ENCODE results near the gene C4A. TPM values are rescaled to one million over a fixed set of nuclear protein-coding genes. Genes with fewer than 3 reads are reported as not detected.
A peak's percentile ranks its signal among the peaks of the same experiment; 100 is the strongest.
"Not testable (repeated sequence)": the region's sequence is repeated elsewhere in the genome, so short reads cannot be mapped to it uniquely, and the experiment has no call there.

Gene C4A
- total RNA-seq, 1 donor from 2014 or later, result 179 TPM

GRCh38 chr6:31958741-31959739 is 22.8 kb upstream of the C4A start, which contains the start of the genes NELFE and SKIC2:
Gene NELFE (minus strand): TSS chr6:31958971. CDS start chr6:31958446, 525 bp downstream.
Gene SKIC2 (plus strand): TSS chr6:31959175. CDS start chr6:31959193, 18 bp downstream.
- peak; percentile 99 for DNase-seq (ENCODE audit: low spot score)

- no peak for DNase-seq (ENCODE audit: low spot score)
Observed at GRCh38 chr6:31961616-31962015, 20.2 kb upstream of the C4A start.

GRCh38 chr6:31963921-31964320 is 17.9 kb upstream of the C4A start:
- no peak for DNase-seq (ENCODE audit: low spot score)

- DNase-seq (ENCODE audit: low spot score), result no peak
Observed at GRCh38 chr6:31965700-31966099, 16.2 kb upstream of the C4A start.

- DNase-seq (ENCODE audit: low spot score), result no peak
Observed at GRCh38 chr6:31966506-31966905, 15.4 kb upstream of the C4A start.

- DNase-seq (ENCODE audit: low spot score), result no peak
Observed at GRCh38 chr6:31966997-31967925, 14.6 kb upstream of the C4A start.

GRCh38 chr6:31967926-31968320 is 13.9 kb upstream of the C4A start:
- DNase-seq (ENCODE audit: low spot score), result no peak

- DNase-seq (ENCODE audit: low spot score), result no peak
Observed at GRCh38 chr6:31968326-31968725, 13.5 kb upstream of the C4A start.

- DNase-seq (ENCODE audit: low spot score), result no peak
Observed at GRCh38 chr6:31968791-31969711, 12.8 kb upstream of the C4A start.

GRCh38 chr6:31969712-31970603 is 11.9 kb upstream of the C4A start:
- no peak for DNase-seq (ENCODE audit: low spot score)

- no peak for DNase-seq (ENCODE audit: low spot score)
Observed at GRCh38 chr6:31970604-31971271, 11.1 kb upstream of the C4A start.

GRCh38 chr6:31971279-31971992 is 10.4 kb upstream of the C4A start:
- DNase-seq (ENCODE audit: low spot score), result no peak

GRCh38 chr6:31971993-31972708 is 9.7 kb upstream of the C4A start, which contains the start of gene DXO:
Gene DXO (minus strand): TSS chr6:31972138. CDS start chr6:31971675, 463 bp downstream.
- peak; percentile 97 for DNase-seq (ENCODE audit: low spot score)

- DNase-seq (ENCODE audit: low spot score), result no peak
Observed at GRCh38 chr6:31972709-31973350, 9.0 kb upstream of the C4A start.

GRCh38 chr6:31976065-31976464 is 5.8 kb upstream of the C4A start:
- not testable (repeated sequence) for DNase-seq (ENCODE audit: low spot score)

GRCh38 chr6:31977816-31978431 is 3.9 kb upstream of the C4A start:
- no peak for DNase-seq (ENCODE audit: low spot score)

GRCh38 chr6:31978831-31979230 is 3.0 kb upstream of the C4A start:
- no peak for DNase-seq (ENCODE audit: low spot score)

All from mucosa of gallbladder (tissue), 1 donor.